WTC11 (cell line): ENCODE results near the gene FCHSD1.

Source experiments
- ATF1 ChIP-seq: sonication (generic); formaldehyde crosslinking; IDR thresholded peaks from 2 replicates; pipeline ENCODE4 v1.8.1; 2023; ENCODE audit warnings: mild to moderate bottlenecking, moderate library complexity, missing genetic modification reagents
- NR2C2 ChIP-seq: sonication (generic); formaldehyde crosslinking; IDR thresholded peaks from 2 replicates; pipeline ENCODE4 v1.8.0; 2022; ENCODE audit warnings: mild to moderate bottlenecking, missing genetic modification reagents
- TF ChIP-seq, protein P1 (sequence below): sonication (generic); formaldehyde crosslinking; IDR thresholded peaks from 2 replicates; pipeline ENCODE4 v1.8.1; 2022; ENCODE audit warnings: low read depth, missing genetic modification reagents, borderline replicate concordance
- TF ChIP-seq, protein P2 (sequence below): fragments of 200-600 bp; IDR thresholded peaks from 2 replicates; pipeline ENCODE4 v1.8.0; 2022; ENCODE audit warnings: antibody characterized with exemption

DNA sequence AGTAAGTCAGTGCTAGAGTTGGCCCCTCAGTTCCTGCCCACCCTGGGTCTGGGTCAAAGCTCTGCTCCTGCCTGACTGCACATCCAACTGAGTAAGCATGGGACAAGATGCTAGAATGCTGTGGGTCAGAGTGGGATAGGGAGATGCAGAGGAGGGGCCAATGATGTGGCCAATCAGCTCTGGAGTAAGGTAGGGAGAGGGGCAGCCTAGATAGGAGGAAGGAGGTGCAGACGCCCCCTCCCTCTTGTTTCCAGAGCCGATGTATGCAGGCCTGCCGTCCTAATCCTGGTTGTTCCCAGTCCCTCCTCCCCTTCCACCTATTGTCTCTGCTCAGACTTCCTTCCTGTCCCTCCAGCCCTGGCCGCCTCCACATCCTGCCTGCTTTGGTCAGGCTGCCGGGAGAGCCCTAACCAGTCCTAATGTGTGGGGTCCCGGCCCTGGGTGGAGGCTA is 29.6 kb upstream of the FCHSD1 start:
- TF ChIP-seq NR2C2 (no peak), ATF1 (no peak)
- TF ChIP-seq, protein P1, sequence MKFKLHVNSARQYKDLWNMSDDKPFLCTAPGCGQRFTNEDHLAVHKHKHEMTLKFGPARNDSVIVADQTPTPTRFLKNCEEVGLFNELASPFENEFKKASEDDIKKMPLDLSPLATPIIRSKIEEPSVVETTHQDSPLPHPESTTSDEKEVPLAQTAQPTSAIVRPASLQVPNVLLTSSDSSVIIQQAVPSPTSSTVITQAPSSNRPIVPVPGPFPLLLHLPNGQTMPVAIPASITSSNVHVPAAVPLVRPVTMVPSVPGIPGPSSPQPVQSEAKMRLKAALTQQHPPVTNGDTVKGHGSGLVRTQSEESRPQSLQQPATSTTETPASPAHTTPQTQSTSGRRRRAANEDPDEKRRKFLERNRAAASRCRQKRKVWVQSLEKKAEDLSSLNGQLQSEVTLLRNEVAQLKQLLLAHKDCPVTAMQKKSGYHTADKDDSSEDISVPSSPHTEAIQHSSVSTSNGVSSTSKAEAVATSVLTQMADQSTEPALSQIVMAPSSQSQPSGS (CRISPR knock-in tag), result no peak
- TF ChIP-seq, protein P2, sequence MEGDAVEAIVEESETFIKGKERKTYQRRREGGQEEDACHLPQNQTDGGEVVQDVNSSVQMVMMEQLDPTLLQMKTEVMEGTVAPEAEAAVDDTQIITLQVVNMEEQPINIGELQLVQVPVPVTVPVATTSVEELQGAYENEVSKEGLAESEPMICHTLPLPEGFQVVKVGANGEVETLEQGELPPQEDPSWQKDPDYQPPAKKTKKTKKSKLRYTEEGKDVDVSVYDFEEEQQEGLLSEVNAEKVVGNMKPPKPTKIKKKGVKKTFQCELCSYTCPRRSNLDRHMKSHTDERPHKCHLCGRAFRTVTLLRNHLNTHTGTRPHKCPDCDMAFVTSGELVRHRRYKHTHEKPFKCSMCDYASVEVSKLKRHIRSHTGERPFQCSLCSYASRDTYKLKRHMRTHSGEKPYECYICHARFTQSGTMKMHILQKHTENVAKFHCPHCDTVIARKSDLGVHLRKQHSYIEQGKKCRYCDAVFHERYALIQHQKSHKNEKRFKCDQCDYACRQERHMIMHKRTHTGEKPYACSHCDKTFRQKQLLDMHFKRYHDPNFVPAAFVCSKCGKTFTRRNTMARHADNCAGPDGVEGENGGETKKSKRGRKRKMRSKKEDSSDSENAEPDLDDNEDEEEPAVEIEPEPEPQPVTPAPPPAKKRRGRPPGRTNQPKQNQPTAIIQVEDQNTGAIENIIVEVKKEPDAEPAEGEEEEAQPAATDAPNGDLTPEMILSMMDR, result no peak
